HL-60/S4 (cell line): Measurements from ENCODE around the gene PTPRN2.
"Not testable (repeated sequence)": the region's sequence is repeated elsewhere in the genome, so short reads cannot be mapped to it uniquely, and the experiment has no call there.

ENCODE experiments used
- in situ Hi-C: fragments of 300-500 bp; cut with MboI; formaldehyde crosslinking; loops from 2 replicates; pipeline ENCODE4 v1.14.3; 2022; ENCODE audit warnings: low sequenced_read_pairs

PTPRN2 gene

DNA sequence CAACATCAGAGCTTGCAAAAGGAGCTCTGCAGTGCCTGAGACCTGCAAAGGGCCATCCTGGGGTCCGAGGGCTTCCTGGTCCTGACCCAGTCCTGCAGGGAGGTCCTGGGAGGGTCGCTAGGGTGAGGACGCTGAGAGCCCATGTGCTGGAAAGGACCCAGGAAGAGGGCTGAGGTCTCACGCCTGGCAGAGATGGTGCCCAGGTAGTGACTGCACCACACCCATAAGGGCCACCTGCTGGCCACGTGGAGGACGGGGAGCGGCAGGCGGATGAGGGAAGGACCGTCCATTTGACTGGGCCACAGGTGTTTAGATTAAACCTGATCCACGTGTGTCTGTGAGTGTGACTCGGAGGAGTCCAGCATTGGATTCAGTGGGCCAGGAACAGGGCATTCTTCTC is 858.1 kb downstream of the PTPRN2 start:
- in situ Hi-C loops = no loop called here

DNA sequence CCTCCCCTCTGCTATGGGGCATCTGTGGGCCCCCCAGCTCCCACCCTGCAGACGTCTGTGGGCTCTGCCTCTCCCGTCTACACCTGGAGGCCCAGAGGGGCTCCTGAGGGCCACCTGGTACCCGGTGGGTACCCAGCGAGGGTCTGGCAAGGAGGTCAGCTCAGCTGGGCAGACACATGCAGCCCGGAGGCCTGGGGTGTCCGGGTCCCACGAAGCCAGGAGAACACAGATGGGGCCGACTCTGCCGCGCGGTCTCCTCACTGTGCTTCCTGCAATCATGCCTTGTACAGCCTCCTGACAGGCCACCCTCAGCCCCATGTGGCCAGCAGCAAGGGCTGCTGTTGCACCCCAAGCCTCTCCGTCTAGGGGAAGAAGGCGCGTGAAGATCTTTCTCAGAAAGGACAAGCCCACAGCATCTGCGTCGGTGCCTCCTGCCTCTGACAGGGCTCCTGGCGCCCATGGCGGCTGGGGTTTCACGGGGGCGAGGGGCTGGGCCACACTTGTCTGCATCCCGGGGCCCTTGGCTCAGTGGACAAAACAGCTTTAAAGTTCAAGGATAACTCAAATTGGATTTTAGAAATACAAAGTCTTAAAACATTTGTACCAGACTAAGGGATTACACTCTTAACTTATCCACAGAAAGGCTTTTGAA is 859.5 kb downstream of the PTPRN2 start:
- in situ Hi-C loops = no loop called here

DNA sequence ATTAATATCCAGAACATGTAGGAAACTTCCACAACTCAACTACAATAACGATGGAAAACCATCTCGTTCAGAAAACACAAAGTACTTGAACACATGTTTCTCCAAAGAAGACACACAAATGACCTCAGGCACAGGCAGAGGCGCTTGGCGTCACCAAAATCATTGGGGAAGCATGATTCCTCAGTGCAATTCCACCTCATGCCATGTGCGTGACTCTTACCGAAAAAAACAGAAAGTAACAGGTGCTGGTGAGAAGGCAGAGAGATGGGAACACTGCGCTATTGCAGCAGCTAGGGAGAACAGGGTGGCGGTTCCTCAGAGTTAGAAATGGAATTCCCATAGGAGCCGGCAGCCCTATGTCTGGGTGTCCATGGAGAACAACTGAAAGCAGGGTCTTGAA is 860.9 kb downstream of the PTPRN2 start:
- in situ Hi-C loops = no loop called here

DNA sequence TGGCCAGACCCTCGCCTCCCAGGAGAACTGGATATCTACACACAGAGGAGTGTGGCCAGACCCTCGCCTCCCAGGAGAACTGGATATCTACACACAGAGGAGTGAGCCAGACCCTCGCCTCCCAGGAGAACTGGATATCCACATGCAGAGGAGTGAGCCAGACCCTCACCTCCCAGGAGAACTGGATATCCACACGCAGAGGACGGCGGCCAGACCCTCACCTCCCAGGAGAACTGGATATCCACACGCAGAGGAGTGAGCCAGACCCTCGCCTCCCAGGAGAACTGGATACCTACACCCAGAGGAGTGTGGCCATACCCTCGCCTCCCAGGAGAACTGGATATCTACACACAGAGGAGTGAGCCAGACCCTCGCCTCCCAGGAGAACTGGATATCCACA is 862.3 kb downstream of the PTPRN2 start:
- in situ Hi-C loops = not testable (repeated sequence)

DNA sequence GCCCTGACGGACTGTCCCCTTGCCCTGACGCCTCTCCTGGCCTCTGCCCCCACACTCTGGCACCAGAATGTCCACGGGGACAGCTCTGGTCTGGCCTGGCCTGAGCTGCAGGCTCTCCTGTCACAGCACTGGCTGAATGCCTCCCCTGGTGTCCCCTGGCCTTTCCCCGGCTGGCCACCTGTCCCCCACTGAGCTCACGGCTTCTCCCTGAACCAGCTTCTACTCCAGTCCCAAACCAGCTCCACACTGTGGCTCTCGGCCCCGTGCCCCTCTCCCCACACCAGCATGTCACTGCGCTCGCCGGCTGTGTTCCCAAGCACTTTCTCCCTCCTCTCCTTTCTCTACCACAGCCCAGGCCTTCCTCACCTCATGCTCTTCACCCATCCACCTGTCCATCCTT is 864.4 kb downstream of the PTPRN2 start:
- in situ Hi-C loops = no loop called here

DNA sequence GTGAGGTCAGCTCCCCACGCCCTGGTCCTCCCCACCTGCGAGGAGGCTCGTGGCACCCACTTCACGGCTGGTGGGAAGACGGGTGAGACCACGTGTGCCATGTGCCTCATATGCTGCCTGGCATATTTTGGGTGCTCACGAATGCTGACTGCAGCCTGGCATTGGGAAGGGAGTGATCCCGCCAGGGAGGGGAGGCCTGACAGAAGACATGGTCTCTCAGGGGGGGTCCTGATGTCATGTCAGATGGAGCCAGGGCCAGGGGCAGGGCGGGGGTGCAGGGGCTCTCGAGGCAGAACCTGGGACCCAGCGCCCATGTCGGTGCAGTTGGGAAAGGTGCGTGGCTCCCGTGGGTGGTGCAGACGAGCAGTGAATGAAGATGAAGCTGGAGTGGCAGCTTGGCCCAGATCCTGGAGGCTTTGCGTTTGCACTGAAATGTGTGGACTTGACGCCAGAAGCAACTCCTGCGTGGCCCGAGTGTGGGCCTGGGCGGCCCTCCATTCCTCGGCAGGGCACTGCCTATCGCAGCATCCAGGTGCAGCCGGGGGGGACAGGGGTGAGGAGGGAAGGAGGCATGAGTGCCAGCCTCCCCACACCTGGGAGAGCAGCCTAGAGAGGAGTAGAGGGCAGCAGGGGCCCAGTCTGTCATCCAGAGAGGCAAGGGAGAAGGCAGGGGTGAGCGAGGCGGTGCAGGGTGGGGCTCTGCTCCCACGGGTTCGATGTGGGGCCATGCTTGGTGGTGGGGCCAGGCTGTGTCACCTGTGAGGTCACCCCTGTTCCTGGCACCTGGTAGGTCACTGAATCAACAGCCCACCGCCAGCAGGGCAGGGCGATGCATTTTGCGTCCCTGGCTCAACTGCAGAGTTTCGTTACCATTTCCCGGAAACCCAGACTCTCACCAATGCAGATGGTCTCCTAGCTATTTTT is 865.2 kb downstream of the PTPRN2 start:
- in situ Hi-C loops = no loop called here

DNA sequence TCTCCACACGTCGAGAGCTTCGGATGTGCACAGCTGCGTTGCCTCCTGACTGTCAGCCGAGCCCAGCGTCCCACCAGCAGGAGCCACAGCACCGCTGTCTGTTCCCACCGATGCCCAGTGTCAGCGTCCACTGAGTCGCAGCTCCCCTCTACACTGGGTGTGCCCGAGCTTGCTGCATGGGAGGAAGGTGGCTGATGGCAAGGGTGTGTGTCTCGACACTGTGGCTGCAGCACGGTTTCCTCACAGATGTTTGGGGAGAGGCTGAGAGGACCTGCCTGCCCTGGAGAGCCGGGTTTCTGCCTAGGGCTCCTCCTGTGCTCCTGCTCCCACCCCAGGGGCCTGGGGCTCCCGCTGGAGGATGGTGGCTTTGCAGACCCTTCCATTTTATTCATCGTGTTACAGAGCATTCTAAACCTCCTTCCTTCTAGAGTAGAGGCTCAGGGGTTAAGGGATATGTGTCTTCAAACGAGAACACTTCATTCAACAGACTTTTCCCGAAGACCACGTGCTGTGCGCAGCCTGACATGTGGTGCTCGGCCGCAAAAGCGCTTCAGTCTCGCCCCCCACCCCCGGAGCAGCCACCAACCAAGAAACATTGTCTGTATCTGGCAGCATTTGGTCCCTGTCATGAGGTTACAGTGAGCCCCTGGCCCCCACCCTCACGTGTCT is 866.0 kb downstream of the PTPRN2 start:
- in situ Hi-C loops = no loop called here

DNA sequence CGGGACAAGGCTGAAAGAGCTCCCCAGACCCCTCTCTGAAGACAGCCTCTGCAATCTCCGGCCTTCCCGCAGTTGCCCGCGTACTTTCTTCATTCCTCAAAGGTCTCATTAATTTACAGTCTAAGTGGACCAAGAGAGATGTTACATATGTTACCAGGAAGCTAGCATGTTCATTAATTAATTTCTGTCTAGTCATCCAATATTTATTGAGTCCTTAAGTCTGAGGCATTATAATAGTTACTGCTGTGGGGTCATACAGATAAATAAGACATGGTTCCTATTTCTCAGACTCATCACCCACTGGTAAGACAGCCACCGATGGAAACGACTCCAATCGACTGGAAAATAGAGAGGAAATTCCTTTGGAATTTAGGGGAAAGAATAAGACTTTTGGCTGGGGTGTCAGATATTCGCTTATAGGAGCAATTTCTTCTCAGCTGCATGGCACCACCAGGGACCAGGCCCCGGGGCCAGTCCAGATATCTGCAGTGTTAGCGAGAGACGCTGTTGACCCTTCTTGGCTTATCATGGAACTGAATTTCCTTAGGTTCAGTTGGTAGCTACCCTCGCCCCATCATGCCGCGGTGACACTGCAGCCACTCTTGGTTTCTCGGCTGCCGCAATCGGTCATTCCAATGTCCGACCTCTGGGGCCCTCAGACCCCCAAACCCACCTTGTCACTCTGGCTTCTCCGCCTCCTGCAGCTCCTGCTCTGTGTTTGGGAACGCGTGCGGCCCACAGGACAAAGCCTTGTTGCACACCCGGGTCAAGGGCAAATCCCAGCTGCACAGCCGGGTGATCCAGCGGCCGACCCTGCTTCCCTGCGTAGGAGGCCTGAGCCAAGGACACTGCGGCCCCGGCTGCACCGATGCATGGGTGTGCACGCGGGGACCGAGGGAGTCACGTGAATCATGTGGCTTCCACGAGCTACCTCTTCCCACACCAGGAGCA is 867.6 kb downstream of the PTPRN2 start:
- in situ Hi-C loops = no loop called here

DNA sequence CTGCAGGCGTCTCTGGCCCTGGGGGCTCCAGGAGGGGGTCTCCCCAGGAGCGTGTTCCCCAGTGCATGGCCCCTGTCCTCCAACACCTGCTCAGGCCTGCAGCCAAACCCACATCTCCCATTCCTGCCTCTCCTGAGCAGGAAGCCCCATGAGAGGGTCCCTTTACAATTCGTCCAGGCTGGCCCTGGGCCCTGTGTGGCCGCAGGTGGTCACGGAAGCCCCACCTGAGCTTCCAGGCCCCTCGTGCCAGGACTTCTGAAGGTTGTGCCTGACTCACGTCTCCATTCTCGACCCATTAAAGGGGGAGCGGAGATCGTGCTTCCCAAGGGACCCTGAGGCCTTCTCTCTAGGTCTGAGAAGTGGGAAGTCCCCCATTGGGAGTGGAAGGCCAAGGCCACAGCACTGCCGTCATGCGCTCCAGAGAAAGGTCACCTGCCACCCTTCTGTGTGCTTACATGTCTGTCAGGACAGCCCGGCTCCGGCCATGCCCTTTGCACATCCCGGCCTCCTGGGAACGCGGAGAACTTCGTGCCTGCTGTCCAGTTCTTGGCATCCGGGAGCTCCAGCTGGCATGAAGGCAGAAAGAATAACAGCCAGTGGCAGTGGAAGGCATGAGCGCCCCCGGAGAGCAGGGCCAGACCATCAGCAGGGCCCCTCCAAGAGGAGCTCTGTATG is 868.5 kb downstream of the PTPRN2 start:
- in situ Hi-C loops = no loop called here

DNA sequence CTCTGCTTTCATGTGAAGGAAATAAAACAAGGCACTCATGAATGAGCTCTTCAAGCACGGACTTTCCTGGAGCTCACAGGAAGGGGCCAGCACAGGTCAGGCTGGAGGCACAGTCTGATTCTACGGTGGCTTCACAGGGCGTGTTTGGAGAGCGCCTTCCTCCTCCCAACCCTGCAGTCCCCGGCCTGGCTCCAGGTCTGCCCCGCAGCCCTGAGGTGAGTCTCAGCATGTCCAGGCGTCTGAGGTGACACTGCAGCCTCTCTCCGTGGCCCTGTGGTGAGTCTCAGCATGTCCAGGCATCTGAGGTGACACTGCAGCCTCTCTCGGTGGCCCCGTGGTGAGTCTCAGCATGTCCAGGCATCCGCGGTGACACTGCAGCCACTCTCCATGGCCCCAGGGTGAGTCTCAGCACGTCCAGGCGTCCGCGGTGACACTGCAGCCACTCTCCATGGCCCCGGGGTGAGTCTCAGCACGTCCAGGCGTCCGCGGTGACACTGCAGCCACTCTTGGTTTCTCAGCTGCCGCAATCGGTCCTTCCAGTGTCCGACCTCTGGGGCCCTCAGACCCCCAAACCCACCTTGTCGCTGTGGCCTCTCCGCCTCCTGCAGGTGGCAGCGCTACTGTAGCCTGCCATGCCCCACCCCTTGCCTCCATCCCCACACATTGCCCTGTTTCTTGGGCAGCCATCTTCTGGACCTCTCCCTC is 869.2 kb downstream of the PTPRN2 start:
- in situ Hi-C loops = no loop called here

DNA sequence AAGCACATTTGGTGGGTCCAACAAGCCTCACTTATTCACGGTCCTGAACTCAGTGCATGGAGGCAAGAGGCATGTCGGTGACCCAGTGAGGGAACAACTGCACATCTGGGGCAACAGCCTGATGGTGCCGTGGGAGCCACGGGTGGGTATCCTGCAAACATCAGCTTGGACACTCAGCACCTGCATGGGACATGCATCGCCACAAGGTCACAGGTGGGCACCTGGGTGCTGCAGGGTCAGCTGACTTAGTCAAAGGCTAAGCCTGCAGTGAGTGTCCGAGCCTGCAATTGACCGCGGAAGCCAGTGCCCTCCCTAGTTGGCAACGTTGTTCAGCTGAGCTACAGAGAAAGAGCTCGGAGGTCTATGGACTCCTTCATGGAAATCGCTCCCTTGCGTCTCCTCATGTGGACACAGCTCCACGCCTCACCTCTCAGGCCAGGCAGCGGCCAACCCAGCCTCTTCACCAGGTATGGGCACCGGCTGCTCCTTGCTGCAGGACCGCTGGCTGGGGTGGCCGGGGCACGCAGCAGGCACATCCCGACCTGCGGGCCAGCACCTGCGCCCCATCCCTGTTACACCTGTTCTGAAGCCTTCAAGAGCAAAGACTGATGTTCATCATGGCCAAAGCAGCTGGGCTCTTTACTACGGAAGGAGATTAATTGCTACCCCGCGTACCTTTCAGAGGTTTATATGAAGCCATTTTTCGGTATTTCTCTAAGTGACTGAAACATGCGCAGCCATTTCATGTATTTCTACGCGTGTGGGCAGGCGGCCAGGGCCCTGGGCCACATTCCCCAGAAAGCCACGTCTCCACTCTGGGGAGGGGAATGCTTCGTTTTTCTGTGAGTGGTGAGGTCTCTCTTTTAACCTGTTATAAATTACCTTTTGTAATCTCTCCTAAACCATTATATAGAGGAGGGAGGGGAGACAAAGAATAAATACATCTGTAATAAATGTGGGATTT is 870.1 kb downstream of the PTPRN2 start:
- in situ Hi-C loops = no loop called here

DNA sequence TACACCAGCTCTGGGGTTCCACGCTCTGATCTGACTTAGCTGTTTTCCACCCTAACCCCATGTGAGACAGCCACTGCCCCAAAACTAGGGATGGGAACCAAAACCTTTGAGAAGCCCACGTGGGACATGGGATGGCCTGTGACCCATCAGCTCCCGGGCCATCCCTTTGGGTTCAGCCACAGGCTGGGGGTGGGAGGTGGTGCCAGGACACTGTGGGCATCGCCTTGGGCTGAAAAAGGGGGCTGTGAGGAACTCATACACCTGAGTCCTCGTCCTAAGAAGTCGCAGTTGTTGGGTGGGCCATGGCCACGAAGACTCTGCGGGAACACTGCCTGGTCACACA is 871.7 kb downstream of the PTPRN2 start:
- in situ Hi-C loops = no loop called here

DNA sequence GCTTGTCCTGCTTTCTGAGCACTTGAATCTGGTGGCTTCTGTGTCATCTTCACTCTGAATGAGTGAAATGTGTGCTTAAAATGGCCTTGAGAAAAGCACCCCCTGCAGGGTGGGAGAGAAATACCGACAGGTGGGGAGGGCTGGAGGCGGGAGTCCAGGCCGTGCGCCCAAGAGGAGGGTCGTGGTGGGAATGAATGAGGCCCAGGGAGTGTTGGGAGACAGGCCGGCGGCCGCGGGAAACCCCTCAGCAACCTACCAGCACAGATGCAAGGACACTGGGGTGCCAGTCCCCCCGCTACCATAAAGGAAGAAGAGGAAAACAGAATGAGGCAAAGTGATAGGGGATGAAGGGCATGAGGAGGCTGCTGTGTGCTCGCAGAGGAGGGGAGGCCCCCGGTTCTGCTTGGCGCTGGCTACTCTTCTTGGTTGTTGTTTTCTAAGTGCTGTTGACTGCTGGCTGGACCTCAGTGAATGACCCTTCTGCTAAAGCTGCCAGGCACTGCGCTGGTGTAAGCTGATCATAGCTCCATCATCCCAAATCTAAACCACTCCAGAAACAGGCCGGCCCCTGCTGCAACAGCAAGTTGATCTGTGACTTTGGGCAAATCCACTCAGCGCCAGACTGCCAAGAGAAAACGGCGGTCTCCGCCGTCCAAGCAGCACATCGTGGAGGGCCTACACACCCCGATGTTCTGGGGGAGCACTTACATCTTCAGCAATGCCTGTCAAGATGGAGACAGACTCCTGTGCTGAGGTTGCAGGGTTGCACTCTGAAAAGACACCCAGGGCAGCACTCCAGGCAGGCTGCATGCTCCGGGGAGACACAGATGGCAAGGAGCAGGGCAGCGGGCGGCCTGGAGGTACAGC is 872.3 kb downstream of the PTPRN2 start:
- in situ Hi-C loops = no loop called here

DNA sequence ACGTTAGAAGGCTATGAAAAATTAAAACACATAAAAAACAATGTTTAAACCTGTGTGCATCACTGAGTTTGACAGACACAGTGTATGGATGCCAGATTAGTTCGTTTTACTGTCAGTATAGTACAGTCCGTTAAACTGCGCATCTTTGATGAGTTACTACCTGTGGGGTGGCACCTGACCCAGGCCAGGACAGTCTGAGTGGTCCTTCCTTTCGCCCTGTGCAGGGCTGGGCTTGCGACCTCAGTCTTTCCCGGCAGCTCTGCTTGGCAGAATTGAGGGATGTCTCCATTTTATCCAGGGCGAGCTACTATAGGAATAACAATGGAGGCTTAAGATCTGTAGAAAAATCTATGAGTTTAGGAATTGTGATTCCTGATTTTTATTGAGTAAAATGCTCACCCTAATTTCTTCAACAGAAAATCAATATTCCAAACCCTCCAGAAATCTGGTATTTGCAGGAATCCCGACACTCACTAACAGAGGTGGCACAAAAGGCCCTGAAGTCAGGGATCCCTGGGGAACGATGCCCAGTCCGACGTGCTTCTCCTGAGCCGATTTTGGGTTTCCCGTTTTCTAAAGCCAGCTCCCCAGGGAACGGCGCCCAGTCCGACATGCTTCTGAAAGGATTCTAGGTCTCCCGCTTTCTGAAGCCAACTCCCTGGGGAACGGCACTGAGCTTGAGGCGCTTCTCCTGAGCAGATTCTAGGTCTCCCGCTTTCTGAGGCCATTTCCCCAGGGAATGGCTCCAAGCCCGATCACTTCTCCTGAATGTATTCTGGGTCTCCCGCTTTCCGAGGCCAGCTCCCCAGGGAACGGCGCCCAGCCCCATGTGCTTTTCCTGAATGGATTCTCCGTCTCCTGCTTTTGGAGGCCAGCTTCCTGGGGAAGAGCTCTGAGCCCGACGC is 873.2 kb downstream of the PTPRN2 start:
- in situ Hi-C loops = no loop called here

DNA sequence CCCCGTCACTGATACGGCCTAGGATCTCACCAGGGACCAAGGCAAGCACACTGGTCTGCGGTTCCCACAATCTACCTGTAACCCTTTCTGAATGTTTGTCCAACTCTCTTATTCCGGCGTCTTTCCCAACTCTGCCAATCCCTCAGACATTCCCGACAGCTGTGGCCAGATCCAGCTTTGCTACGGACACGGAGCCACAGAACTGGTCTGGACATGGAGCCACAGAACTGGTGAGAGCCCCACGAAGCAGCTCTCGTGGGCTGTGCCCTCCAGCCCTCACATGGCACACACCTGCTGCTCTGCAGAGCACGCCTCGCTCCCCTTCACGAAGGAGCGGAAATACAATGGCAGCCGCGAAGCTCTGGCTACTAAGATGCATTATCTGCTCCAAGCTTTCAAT is 874.0 kb downstream of the PTPRN2 start:
- in situ Hi-C loops = no loop called here

DNA sequence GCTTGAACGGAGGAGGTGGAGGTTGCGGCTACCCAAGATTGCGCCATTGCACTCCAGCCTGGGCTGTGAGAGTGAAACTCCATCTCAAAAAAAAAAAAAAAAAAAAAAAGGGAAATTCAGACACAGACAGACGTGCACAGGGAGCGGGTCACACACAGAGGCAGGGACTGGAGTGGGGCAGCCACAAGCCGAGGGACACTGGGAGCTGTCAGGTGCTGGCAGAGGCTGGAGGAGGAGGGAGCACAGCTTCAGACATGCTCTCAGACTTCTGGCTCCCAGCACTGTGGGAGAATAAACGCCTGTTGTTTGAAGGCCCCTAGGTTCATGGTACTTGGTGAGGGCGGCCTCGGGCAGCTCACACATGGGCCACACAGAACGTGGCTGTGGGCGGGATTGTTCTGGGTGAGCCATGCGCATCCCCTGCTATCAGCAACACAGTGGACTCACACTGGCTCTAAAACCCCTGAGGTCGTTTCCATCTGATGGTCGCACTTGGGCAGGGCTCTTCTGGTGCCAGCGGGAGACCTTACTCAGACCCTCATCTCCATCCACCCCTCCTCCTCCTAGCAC is 874.9 kb downstream of the PTPRN2 start:
- in situ Hi-C loops = no loop called here
